ENCODE measurements around the gene CHD3.
A peak's percentile ranks its signal among the peaks of the same experiment; 100 is the strongest.

The CHD3 gene

GRCh38 chr17:7911116-7911515 lies 22.5 kb downstream of the CHD3 start:
- TF ChIP-seq POLR2AphosphoS5 (IDR thresholded peaks at IDR 0.05; ENCODE audit: low read depth) (no peak), GABPA (IDR thresholded peaks at IDR 0.05; ENCODE audit: low read depth) (no peak), SPI1 (IDR thresholded peaks at IDR 0.05; ENCODE audit: borderline replicate concordance, low read depth) (no peak), CTCF (IDR thresholded peaks at IDR 0.05; ENCODE audit: insufficient read depth, low read length) (no peak), REST (IDR thresholded peaks at IDR 0.05; ENCODE audit: insufficient replicate concordance, low read depth) (no peak)
- H3K4me3 ChIP-seq (replicated peaks; ENCODE audit: insufficient read depth, low read length), result no peak overlapping the region
- DNase-seq (ENCODE audit: low read depth in 1 of 2, low spot score in 1 of 2), result no peak
- no peak overlapping the region; the same call in 1 of the 2 replicates for H3K27ac ChIP-seq (replicated peaks)
- no peaks in the 10 kb centered on the region for H3K27me3 ChIP-seq (ENCODE audit: insufficient read depth, poor library complexity, severe bottlenecking)

- Histone ChIP-seq H3K27ac (replicated peaks) (peak overlapping the region; percentile 53; the same call in 1 of the 2 replicates), H3K27me3 (ENCODE audit: insufficient read depth, poor library complexity, severe bottlenecking) (no peaks in the 10 kb centered on the region), H3K4me3 (replicated peaks; ENCODE audit: insufficient read depth, low read length) (no peak overlapping the region)
- TF ChIP-seq CTCF (IDR thresholded peaks at IDR 0.05; ENCODE audit: insufficient read depth, low read length), result peak; percentile 36
- no peak for TF ChIP-seq POLR2AphosphoS5 (IDR thresholded peaks at IDR 0.05; ENCODE audit: low read depth)
- DNase-seq (ENCODE audit: low read depth in 1 of 2, low spot score in 1 of 2), result peak; percentile 49 to 60
These were observed 24.4 kb downstream of the CHD3 start for GRCh38 chr17:7912927-7913524.

DNA sequence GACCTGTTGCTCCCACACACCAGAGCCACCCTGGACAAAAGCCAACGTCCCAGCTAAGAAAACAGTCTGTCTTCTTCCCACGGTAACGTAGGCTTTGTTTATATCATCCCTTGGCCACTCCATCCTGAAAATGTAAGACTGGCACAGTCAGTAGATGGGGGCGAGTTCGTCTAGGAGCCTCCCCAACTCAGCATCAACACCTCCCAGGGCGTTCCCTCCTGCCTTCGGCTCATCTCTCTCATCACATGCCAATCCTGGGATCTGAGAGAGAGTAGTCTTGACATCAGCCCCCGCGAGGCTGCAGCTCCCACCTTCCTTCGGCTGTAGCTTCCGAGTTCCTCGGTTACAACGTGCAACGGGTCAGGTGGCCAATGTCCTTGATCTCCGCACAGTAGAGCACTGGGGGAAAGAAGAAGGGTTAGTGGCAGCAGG lies 26.6 kb downstream of the CHD3 start:
- no peaks in the 10 kb centered on the region for H3K27me3 ChIP-seq (ENCODE audit: insufficient read depth, poor library complexity, severe bottlenecking)
- peak overlapping the region; percentile 77 for H3K27ac ChIP-seq (replicated peaks)
- TF ChIP-seq SPI1 (IDR thresholded peaks at IDR 0.05; ENCODE audit: borderline replicate concordance, low read depth) (no peak), GABPA (IDR thresholded peaks at IDR 0.05; ENCODE audit: low read depth) (no peak), CTCF (IDR thresholded peaks at IDR 0.05; ENCODE audit: insufficient read depth, low read length) (no peak), POLR2AphosphoS5 (IDR thresholded peaks at IDR 0.05; ENCODE audit: low read depth) (no peak), REST (IDR thresholded peaks at IDR 0.05; ENCODE audit: insufficient replicate concordance, low read depth) (no peak)
- H3K4me3 ChIP-seq (replicated peaks; ENCODE audit: insufficient read depth, low read length), result peak overlapping the region; percentile 52
- no peak for DNase-seq (ENCODE audit: low read depth in 1 of 2, low spot score in 1 of 2)

Measured in HL-60 (cell line).